Raji (cell line): ENCODE data around the gene SLC4A4.

Source experiments
- POLR2A ChIP-seq: IDR thresholded peaks from 2 replicates; pipeline ENCODE4 v1.6.1; 2011; ENCODE audit warnings: low read depth, low read length, control low read depth; ENCODE audit not compliant: insufficient read depth

SLC4A4 gene

GRCh38 chr4:71566856-71567255 is 228.0 kb downstream of the SLC4A4 start:
- no peak for TF ChIP-seq POLR2A

GRCh38 chr4:71568131-71568530 is 229.3 kb downstream of the SLC4A4 start:
- no peak for TF ChIP-seq POLR2A

GRCh38 chr4:71570492-71570891 is 231.7 kb downstream of the SLC4A4 start:
- no peak for TF ChIP-seq POLR2A

GRCh38 chr4:71571346-71571745 is 232.5 kb downstream of the SLC4A4 start:
- no peak for TF ChIP-seq POLR2A

GRCh38 chr4:71583971-71584370 is 245.2 kb downstream of the SLC4A4 start:
- TF ChIP-seq POLR2A: no peak

GRCh38 chr4:71584585-71584984 is 245.8 kb downstream of the SLC4A4 start:
- no peak for TF ChIP-seq POLR2A

GRCh38 chr4:71586087-71586763 is 247.4 kb downstream of the SLC4A4 start:
- TF ChIP-seq POLR2A: no peak

GRCh38 chr4:71587995-71588394 is 249.2 kb downstream of the SLC4A4 start:
- TF ChIP-seq POLR2A: no peak

GRCh38 chr4:71592793-71593192 is 254.0 kb downstream of the SLC4A4 start:
- TF ChIP-seq POLR2A: no peak

GRCh38 chr4:71593311-71593710 is 254.5 kb downstream of the SLC4A4 start:
- TF ChIP-seq POLR2A: no peak

GRCh38 chr4:71595576-71596108 is 256.8 kb downstream of the SLC4A4 start:
- no peak for TF ChIP-seq POLR2A

GRCh38 chr4:71599578-71599977 is 260.8 kb downstream of the SLC4A4 start:
- no peak for TF ChIP-seq POLR2A

GRCh38 chr4:71602289-71602900 is 263.6 kb downstream of the SLC4A4 start:
- no peak for TF ChIP-seq POLR2A

- TF ChIP-seq POLR2A: no peak
Measured at GRCh38 chr4:71604785-71605184, 266.0 kb downstream of the SLC4A4 start.

- TF ChIP-seq POLR2A: no peak
Measured at GRCh38 chr4:71607109-71607508, 268.3 kb downstream of the SLC4A4 start.

- no peak for TF ChIP-seq POLR2A
Measured at GRCh38 chr4:71607780-71608677, 269.2 kb downstream of the SLC4A4 start.

GRCh38 chr4:71608678-71609071 is 269.9 kb downstream of the SLC4A4 start:
- no peak for TF ChIP-seq POLR2A
